ENCODE data around the gene GRAMD1B. TPM values are rescaled to one million over a fixed set of nuclear protein-coding genes. Genes with fewer than 3 reads are reported as not detected.

GRAMD1B gene
- total RNA-seq, 2 donors from 2014 or later, result 28.8 to 39.6 TPM

DNA sequence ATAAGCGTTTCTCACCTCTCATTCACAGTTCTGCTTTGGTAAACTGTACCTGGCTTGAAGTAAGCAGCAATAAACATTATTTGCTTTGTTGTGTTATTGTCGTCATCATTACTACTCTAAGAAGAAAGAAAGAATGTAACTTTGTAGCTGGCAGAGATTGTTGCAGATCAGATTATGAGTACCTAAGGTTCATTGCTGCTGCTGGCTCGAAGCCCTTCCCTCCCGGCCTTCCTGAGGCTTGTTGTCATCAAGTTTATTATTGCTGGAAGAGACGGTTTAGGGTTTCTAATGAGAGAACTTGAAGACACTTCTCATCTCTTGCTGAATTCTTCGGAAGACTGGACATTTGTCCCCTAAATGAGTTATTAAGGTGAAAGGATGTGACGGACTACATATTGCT, 101.3 kb downstream of the GRAMD1B start:
- H3K4me1 Mint-ChIP-seq, result peaks cover 16% of the 10 kb centered on the region
- no peak overlapping the region for H3K27ac ChIP-seq (ENCODE audit: low read depth, low read length)

DNA sequence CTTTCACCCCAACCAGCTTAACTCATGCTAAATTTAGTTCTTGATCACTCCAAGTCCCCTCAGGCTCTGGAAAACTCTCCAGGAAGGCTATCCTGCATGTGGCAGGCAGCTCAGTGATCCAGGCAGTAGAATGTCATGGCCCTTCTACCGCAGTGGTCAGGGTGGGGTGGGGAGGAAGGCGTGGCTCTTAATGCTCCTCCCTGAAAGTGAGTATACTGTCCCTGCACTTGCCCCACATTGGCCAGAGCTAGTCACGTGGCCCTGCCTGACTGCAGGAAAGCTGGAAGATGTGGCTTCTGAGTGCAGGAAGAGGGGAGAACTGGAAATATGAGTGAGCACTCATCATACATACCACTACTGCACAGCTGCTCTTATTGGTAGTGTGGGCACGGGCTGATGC, 102.1 kb downstream of the GRAMD1B start:
- Histone ChIP-seq H3K4me3 (ENCODE audit: low read length) (no peak overlapping the region), H3K9ac (ENCODE audit: extremely low read depth, low read length, poor library complexity, severe bottlenecking) (no peak overlapping the region), H3K9me3 (ENCODE audit: control insufficient read depth, low read length) (no peaks in the 10 kb centered on the region), H3K27ac (ENCODE audit: low read depth, low read length) (no peak overlapping the region), H3K4me1 (ENCODE audit: control insufficient read depth, insufficient read depth, low read length) (no peaks in the 10 kb centered on the region), H3K27me3 (ENCODE audit: control insufficient read depth, insufficient read depth, low read length, poor library complexity, severe bottlenecking) (no peaks in the 10 kb centered on the region), H3K36me3 (ENCODE audit: control insufficient read depth, insufficient read depth, low read length) (peaks cover 20% of the 10 kb centered on the region)
- H3K27ac Mint-ChIP-seq, result no peak overlapping the region
- peaks cover 28% of the 10 kb centered on the region for H3K27me3 Mint-ChIP-seq (ENCODE audit: insufficient read depth)
- 80 to 93% methylated on average over 1 to 4 of the region's 4 CpGs for WGBS, 2 experiments (ENCODE audit: insufficient coverage in 1 of 2, insufficient read length in 1 of 2)
- DNase-seq, result no peak
- H3K4me1 Mint-ChIP-seq, result peaks cover 22% of the 10 kb centered on the region
- TF ChIP-seq, protein P1, sequence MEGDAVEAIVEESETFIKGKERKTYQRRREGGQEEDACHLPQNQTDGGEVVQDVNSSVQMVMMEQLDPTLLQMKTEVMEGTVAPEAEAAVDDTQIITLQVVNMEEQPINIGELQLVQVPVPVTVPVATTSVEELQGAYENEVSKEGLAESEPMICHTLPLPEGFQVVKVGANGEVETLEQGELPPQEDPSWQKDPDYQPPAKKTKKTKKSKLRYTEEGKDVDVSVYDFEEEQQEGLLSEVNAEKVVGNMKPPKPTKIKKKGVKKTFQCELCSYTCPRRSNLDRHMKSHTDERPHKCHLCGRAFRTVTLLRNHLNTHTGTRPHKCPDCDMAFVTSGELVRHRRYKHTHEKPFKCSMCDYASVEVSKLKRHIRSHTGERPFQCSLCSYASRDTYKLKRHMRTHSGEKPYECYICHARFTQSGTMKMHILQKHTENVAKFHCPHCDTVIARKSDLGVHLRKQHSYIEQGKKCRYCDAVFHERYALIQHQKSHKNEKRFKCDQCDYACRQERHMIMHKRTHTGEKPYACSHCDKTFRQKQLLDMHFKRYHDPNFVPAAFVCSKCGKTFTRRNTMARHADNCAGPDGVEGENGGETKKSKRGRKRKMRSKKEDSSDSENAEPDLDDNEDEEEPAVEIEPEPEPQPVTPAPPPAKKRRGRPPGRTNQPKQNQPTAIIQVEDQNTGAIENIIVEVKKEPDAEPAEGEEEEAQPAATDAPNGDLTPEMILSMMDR (conservative IDR thresholded peaks at IDR 0.05), result no peak
- H3K36me3 Mint-ChIP-seq (ENCODE audit: low read depth), result peaks cover 2% of the 10 kb centered on the region
- no peaks in the 10 kb centered on the region for H3K9me3 Mint-ChIP-seq
- no peak overlapping the region for H3K4me3 Mint-ChIP-seq

More for the DNA sequence above, 101.3 kb downstream of the GRAMD1B start:
- Histone ChIP-seq H3K27me3 (ENCODE audit: control insufficient read depth, insufficient read depth, low read length, poor library complexity, severe bottlenecking) (no peaks in the 10 kb centered on the region), H3K9ac (ENCODE audit: extremely low read depth, low read length, poor library complexity, severe bottlenecking) (no peak overlapping the region), H3K4me1 (ENCODE audit: control insufficient read depth, insufficient read depth, low read length) (no peaks in the 10 kb centered on the region), H3K9me3 (ENCODE audit: control insufficient read depth, low read length) (no peaks in the 10 kb centered on the region), H3K4me3 (ENCODE audit: low read length) (no peak overlapping the region), H3K36me3 (ENCODE audit: control insufficient read depth, insufficient read depth, low read length) (peaks cover 20% of the 10 kb centered on the region)
- Mint-ChIP-seq H3K36me3 (ENCODE audit: low read depth) (peaks cover 2% of the 10 kb centered on the region), H3K27me3 (ENCODE audit: insufficient read depth) (peaks cover 33% of the 10 kb centered on the region), H3K4me3 (no peak overlapping the region), H3K27ac (no peak overlapping the region), H3K9me3 (no peaks in the 10 kb centered on the region)
- WGBS, 2 experiments (ENCODE audit: insufficient coverage in 1 of 2, insufficient read length in 1 of 2), result 95 to 98% methylated on average over 6 to 7 of the region's 7 CpGs
- TF ChIP-seq, protein P1 (conservative IDR thresholded peaks at IDR 0.05), result no peak
- no peak for DNase-seq

DNA sequence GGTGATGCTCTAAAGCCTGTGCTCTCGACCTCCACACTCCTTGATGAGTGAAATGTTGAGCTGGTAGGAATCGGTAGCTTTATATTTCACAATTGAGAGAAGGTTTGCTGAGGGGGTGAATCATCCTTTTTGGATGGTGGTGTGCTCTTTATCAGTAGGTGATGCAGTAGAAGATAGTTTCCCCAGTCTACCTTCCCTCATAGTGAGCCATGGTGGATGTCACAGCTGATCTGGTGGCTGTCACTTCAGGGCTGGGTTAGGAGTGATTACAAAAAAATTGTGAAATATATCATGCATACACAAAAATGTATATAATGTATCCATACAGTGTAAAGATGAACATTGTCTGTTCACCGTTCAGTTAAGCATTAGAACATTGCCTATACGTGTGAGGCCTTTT, 105.3 kb downstream of the GRAMD1B start:
- Histone ChIP-seq H3K4me1 (ENCODE audit: control insufficient read depth, insufficient read depth, low read length) (no peaks in the 10 kb centered on the region), H3K27ac (ENCODE audit: low read depth, low read length) (no peak overlapping the region), H3K9me3 (ENCODE audit: control insufficient read depth, low read length) (no peaks in the 10 kb centered on the region), H3K36me3 (ENCODE audit: control insufficient read depth, insufficient read depth, low read length) (peaks cover 8% of the 10 kb centered on the region), H3K4me3 (ENCODE audit: low read length) (no peak overlapping the region), H3K27me3 (ENCODE audit: control insufficient read depth, insufficient read depth, low read length, poor library complexity, severe bottlenecking) (no peaks in the 10 kb centered on the region), H3K9ac (ENCODE audit: extremely low read depth, low read length, poor library complexity, severe bottlenecking) (no peak overlapping the region)
- H3K27ac Mint-ChIP-seq, result no peak overlapping the region
- no peak overlapping the region for H3K4me3 Mint-ChIP-seq
- H3K27me3 Mint-ChIP-seq (ENCODE audit: insufficient read depth), result peaks cover 3% of the 10 kb centered on the region
- DNase-seq, result no peak
- WGBS, 2 experiments (ENCODE audit: insufficient coverage in 1 of 2, insufficient read length in 1 of 2), result 90 to 97% methylated on average over 3 to 4 of the region's 4 CpGs
- TF ChIP-seq, protein P1 (conservative IDR thresholded peaks at IDR 0.05), result no peak
- H3K36me3 Mint-ChIP-seq (ENCODE audit: low read depth), result peaks cover 2% of the 10 kb centered on the region
- H3K4me1 Mint-ChIP-seq, result peaks cover 20% of the 10 kb centered on the region
- no peaks in the 10 kb centered on the region for H3K9me3 Mint-ChIP-seq
